Retinal pigment epithelial cell (primary cell): Measurements from ENCODE around the gene BST2.
A peak's percentile ranks its signal among the peaks of the same experiment; 100 is the strongest.

Experiments used
- DNase-seq: peaks from one replicate; pipeline ENCODE4 v3.0.0-alpha.2; 2010; ENCODE audit warnings: low read depth
- H3K4me3 ChIP-seq: 2 replicates; pipeline ENCODE4 v1.5.1; 2011; ENCODE audit warnings: mild to moderate bottlenecking, low read length, control low read depth, moderate library complexity
- CTCF ChIP-seq: conservative IDR thresholded peaks from 2 replicates; pipeline ENCODE4 v1.5.1; 2011; ENCODE audit warnings: low read depth, low read length, control low read depth, inconsistent platforms

Gene BST2

DNA sequence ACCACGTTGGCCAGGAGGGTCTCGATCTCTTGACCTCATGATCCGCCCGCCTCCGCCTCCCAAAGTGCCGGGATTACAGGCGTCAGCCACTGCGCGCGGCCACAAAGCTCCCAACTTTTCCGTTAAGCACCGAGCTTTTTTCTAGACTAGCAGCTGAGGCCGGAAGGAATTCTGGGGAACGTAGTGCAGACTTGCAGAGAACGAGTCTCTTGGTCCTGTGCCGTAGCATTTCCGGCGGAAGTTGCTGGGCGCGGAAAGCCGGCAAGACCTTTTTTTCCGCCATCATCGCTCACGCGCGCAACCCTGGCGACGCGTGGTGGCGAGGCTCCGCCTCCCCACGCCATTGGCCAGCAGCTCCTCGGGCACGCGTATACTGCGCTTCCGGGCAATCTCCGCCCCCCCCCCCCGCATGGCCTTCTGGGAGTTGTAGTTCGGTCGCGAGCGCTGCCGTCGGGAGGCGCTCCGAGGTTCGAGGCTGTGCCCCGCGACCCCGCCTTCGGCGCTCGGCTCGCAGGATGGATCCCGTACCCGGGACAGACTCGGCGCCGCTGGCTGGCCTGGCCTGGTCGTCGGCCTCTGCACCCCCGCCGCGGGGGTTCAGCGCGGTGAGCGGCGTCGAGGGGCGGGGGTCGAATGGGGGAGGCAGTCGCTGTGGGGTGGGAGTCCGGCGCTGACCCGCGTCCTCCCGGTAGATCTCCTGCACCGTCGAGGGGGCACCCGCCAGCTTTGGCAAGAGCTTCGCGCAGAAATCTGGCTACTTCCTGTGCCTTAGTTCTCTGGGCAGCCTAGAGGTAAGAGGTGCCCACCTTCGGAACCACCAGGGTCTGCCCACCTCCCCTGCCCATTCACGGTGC, 14.4 kb upstream of the BST2 start, which contains the start of gene MVB12A:
TSS of gene MVB12A (plus strand) at position 427 of the 854 bp plus-strand sequence. CDS start at position 516, 89 bp downstream.
- no peak for TF ChIP-seq CTCF

DNA sequence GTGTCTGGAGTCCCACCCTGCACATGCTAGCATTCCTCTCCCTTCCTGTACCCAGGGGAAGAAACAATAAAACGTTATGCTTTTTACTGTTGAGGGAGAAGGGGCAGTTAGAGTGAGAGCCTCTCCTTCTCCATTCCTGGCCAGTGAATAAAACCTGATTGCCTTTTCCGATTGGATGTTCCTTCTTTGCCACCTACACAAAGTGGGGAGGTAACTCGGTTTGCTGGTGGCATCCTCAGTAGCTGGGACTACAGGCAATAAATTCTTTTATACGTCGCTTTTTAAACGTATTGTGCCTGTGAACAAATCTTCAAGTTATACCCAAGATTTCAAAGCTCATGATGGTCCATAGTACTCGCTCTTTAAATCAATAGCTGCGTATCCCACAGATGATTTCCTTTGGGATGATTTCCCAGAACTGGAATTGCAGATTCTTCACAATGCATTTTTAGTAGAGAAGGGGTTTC, 13.8 kb upstream of the BST2 start:
- no peak for TF ChIP-seq CTCF
- no peak for DNase-seq
- peak overlapping the region; percentile 53 for H3K4me3 ChIP-seq

More for the DNA sequence above, 14.4 kb upstream of the BST2 start, which contains the start of gene MVB12A:
- H3K4me3 ChIP-seq: peak within 1 kb of the TSS; percentile 73
- DNase-seq: peak; percentile 97

DNA sequence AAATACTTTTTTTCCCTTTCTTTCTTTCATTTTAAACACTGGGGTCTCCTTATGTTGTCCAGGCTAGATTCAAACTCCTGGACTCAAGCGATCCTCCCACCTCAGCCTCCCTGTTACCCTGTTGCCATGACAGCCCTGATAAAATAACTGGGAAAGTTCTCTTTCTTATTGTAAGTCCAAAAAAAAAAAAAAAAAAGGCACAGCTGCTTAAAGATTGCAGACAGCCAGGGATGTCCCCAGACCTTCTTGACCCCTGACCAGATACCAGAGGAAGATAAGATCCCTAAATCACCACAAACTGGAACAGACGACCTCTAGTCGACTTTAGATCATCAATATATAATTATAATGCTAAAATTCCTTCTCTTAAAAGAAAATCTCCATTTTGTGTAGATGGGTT, 13.3 kb upstream of the BST2 start:
- no peak for DNase-seq
- H3K4me3 ChIP-seq: no peak overlapping the region
- no peak for TF ChIP-seq CTCF

GRCh38 chr19:17415121-17415520, 9.7 kb upstream of the BST2 start:
- TF ChIP-seq CTCF: no peak
- H3K4me3 ChIP-seq: no peak overlapping the region
- DNase-seq: no peak

GRCh38 chr19:17414097-17414496, 8.7 kb upstream of the BST2 start:
- no peak for TF ChIP-seq CTCF
- H3K4me3 ChIP-seq: no peak overlapping the region
- DNase-seq: no peak

GRCh38 chr19:17411801-17412200, 6.4 kb upstream of the BST2 start:
- DNase-seq: no peak
- TF ChIP-seq CTCF: no peak
- H3K4me3 ChIP-seq: no peak overlapping the region

DNA sequence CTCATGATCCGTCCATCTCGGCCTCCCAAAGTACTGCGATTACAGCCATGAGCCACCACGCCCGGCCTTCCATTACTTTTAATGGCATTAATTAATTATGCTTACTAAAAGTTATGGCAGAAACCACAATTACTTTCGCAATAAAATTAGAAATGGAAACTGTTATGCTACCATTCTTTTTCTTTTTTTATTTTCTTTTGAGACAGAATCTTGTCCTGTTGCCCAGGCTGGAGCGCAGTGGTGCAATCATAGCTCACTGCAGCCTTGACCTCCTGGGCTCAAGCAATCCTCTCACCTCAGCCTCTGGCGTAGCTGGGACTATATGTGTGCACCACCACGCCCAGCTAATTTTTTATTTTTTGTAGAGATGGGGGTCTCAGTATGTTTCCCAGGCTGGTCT, 4.6 kb upstream of the BST2 start:
- TF ChIP-seq CTCF: no peak
- no peak overlapping the region for H3K4me3 ChIP-seq
- DNase-seq: no peak
